Right lobe of liver (tissue), 6 donors: Measurements from ENCODE around the gene CSTF2T. TPM values are rescaled to one million over a fixed set of nuclear protein-coding genes. Genes with fewer than 3 reads are reported as not detected.

Source experiments
- ATAC-seq, 4 donors: fragments of 200-7000 bp; cut with Tn5 transposase; one replicate each; pipeline ENCODE4 v1.9.1; 2020; ENCODE audit warnings: mild to moderate bottlenecking in 4 of 4, moderate library complexity in 4 of 4
- DNase-seq, 3 donors: peaks; one replicate each; pipeline ENCODE4 v3.0.0-alpha.2; 2020
- H3K27ac ChIP-seq, 3 donors: fragments of 200-600 bp; one replicate each; pipeline ENCODE4 v1.8.0; 2022
- H3K27me3 ChIP-seq, 2 donors: fragments of 200-600 bp; one replicate each; pipeline ENCODE4 v1.8.0; 2022
- H3K36me3 ChIP-seq, 4 donors: fragments of 200-600 bp; sonication (generic) in 1 of 4; one replicate each; pipeline versions ENCODE4 v1.5.1 to v1.8.0; 2017 to 2022; ENCODE audit warnings: control low read depth in 1 of 4
- H3K4me1 ChIP-seq, 4 donors: fragments of 200-600 bp; sonication (generic) in 1 of 4; one replicate each; pipeline versions ENCODE4 v1.5.1 to v1.8.0; 2017 to 2022; ENCODE audit warnings: control low read depth in 1 of 4
- H3K4me3 ChIP-seq, 3 donors: fragments of 200-600 bp; one replicate each; pipeline ENCODE4 v1.8.0; 2022
- H3K9me3 ChIP-seq, 4 donors: fragments of 200-600 bp; sonication (generic) in 1 of 4; one replicate each; pipeline versions ENCODE4 v1.5.1 to v1.8.0; 2017 to 2022; ENCODE audit warnings: control low read depth in 1 of 4
- POLR2A ChIP-seq: fragments of 450-650 bp; IDR thresholded peaks from one replicate; pipeline ENCODE4 v1.6.1; 2017; ENCODE audit warnings: antibody characterized with exemption, mild to moderate bottlenecking
- WGBS: methylation state at CpG from one replicate; pipeline ENCODE4 v1.1.6; 2018; ENCODE audit warnings: low coverage, low lambda C conversion rate; ENCODE audit not compliant: insufficient coverage; ENCODE audit errors: missing lambda C conversion rate; 5-methylcytosine and 5-hydroxymethylcytosine counted together
- intact Hi-C, 2 donors: fragments of 100-400 bp; cut with DNase I; formaldehyde crosslinking; loops; one replicate each; pipeline versions ENCODE4 v1.11.2 to v1.14.1; 2022
- total RNA-seq, 6 experiments: library from RNA; depleted of rRNA in 2 of 6; stranded (reverse); fragments of >200 nt in 2 of 6; fragmentation: NEBNext Ultra II Directional in 3 of 6; extraction: Animal tissue kit (Norgen Biotek cat#: 25700) in 3 of 6; gene quantifications; one replicate each; pipeline versions ENCODE4 v1.1.0 to v1.2.4, GENCODE V29; 2016 to 2023
- TF ChIP-seq, protein P1 (sequence below), 4 donors: fragments of 200-600 bp in 3 of 4; fragments of 450-650 bp in 1 of 4; IDR thresholded peaks; one replicate each; pipeline versions ENCODE4 v1.5.1 to v1.8.0; 2016 to 2022; ENCODE audit warnings: antibody characterized with exemption in 4 of 4, mild to moderate bottlenecking in 2 of 4
- donor health status: DM: no; HTN: yes; CAD: no.
- donor health status: DM: no; HTN: no; CAD: no.
- donor health status: DM: no; HTN: no; CAD: no.
- donor health status: DM: no; HTN: yes; CAD: no.
- donor health status: DM: no; HTN: yes; CAD: no.

The CSTF2T gene
- total RNA-seq, 6 experiments from 2014 or later: 8.0 to 12.3 (median 8.9) TPM

DNA sequence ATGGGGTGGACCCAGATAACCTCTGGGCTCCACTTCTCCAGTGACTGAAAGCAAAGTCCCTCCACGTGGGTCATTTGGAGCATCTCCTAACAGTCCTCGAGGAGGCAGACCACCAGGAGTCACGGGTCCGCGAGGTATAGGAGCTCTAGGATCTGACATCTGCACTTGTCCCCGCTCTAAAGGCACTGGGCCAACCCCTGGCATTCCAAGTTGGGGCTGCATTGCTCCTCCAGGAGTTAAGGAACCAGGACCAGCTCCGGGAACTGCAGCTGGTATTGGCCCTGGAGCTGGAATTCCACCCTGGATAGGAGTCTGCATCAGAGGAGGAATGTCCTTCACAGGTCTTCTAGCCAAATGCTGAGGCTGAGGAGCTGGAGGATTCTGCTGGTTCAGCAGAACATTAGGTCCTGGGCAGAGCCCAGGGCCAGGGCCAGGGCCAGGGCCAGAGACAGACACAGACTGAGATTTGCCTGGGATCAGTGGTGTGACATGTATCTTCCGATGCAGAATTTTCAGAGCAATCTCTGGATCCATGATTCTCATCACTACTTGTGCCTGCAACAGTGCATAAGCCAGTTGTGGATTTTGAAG lies 827 bp downstream of the CSTF2T start:
- no peak for DNase-seq
- no peak for ATAC-seq
- Histone ChIP-seq H3K4me1 (peaks cover 0 to 21% (median 10%) of the 10 kb centered on the region in 4 donors), H3K9me3 (no peaks in the 10 kb centered on the region), H3K27ac (peak overlapping the region; percentile 90 to 97 (median 94)), H3K36me3 (no peaks in the 10 kb centered on the region), H3K27me3 (no peaks in the 10 kb centered on the region), H3K4me3 (peak overlapping the region; percentile 71 to 81 (median 72))
- TF ChIP-seq, protein P1, sequence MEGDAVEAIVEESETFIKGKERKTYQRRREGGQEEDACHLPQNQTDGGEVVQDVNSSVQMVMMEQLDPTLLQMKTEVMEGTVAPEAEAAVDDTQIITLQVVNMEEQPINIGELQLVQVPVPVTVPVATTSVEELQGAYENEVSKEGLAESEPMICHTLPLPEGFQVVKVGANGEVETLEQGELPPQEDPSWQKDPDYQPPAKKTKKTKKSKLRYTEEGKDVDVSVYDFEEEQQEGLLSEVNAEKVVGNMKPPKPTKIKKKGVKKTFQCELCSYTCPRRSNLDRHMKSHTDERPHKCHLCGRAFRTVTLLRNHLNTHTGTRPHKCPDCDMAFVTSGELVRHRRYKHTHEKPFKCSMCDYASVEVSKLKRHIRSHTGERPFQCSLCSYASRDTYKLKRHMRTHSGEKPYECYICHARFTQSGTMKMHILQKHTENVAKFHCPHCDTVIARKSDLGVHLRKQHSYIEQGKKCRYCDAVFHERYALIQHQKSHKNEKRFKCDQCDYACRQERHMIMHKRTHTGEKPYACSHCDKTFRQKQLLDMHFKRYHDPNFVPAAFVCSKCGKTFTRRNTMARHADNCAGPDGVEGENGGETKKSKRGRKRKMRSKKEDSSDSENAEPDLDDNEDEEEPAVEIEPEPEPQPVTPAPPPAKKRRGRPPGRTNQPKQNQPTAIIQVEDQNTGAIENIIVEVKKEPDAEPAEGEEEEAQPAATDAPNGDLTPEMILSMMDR (IDR thresholded peaks at IDR 0.05): no peak
- no peak for TF ChIP-seq POLR2A
- intact Hi-C loops: no loop called here
- WGBS: 39% methylated on average over 2 of the region's 8 CpGs

DNA sequence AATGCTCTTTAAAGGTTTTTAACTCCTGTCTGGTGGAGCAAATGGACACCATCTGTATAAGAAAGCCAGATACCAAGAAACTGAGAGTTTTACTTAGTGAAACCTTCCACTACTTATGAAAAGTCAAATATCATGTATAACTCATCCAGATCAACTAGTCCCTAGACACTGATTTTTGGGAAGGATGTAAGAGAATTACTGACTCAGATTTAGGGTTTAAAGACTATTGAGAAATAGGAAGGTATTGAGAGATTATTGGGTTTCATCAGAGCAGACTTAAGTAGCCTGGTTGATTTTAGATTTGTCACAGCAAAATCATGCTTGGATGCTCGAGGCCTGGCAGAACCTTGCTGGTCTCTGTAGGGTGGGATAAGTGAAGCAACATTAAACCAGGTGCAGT lies 3.1 kb downstream of the CSTF2T start:
- WGBS: 90% methylated on average over 1 of the region's 1 CpG
- Histone ChIP-seq H3K9me3 (no peaks in the 10 kb centered on the region), H3K27me3 (no peaks in the 10 kb centered on the region), H3K36me3 (no peaks in the 10 kb centered on the region), H3K4me1 (peaks cover 0 to 21% (median 10%) of the 10 kb centered on the region in 4 donors), H3K4me3 (no peak overlapping the region), H3K27ac (no peak overlapping the region)
- intact Hi-C loops: no loop called here
- no peak for ATAC-seq
- TF ChIP-seq, protein P1 (IDR thresholded peaks at IDR 0.05): no peak
- TF ChIP-seq POLR2A: no peak
- no peak for DNase-seq

DNA sequence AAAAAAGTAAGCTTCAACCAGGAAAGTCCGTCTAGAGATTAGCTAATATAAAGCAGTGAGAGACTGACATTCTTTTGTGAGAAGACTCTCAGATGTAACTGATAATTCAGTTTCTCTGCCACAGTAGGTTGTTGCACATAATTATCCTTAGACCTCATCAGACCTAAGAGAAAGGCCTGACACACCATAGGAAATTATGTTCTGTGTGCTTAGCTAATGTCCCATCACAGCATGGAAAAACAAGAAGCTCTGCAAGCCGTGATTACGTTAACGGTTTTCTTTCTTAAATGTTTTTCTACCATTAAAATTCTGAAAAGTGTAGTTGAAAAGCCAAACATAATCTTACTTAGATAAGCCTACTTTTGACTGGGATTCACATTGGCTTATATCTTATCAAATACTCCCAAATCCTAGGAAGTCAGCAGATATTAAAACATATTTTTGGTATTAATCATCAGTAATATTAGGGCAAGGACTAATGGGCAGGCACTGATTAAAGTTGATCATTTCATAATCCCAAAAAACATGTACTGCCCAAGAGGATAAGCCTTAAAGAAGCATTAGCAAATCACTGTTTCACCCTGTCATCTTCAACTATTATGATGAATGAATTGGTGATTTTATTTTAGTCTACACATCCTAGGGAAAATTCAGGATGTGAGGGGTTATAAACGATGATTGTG lies 5.2 kb downstream of the CSTF2T start:
- Histone ChIP-seq H3K27ac (no peak overlapping the region), H3K27me3 (no peaks in the 10 kb centered on the region), H3K4me1 (peaks cover 0 to 17% (median 8%) of the 10 kb centered on the region in 4 donors), H3K9me3 (no peaks in the 10 kb centered on the region), H3K4me3 (no peak overlapping the region), H3K36me3 (no peaks in the 10 kb centered on the region)
- DNase-seq: no peak
- intact Hi-C loops: no loop called here
- TF ChIP-seq, protein P1 (IDR thresholded peaks at IDR 0.05): no peak
- TF ChIP-seq POLR2A: no peak
- ATAC-seq: no peak
- 70% methylated on average over 5 of the region's 5 CpGs for WGBS

DNA sequence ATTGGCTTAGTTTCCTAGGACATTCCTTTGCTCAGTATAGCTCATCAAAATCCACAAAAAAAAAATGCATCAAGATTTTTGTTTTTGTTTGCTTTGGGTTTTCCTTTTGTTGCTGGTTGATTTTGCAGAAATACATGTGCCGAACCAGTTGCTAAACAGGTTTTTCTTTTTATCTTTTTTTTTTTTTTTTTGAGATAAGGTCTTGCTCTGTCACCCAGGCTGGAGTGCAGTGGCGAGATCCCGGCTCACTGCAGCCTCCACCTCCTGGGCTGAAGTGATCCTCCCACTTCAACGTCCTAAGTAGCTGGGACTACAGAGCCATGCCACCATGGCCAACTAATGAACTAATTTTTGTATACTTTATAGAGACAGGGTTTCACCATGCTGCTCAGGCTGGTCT lies 8.3 kb downstream of the CSTF2T start:
- no peaks in the 10 kb centered on the region for H3K4me1 ChIP-seq
- TF ChIP-seq, protein P1 (IDR thresholded peaks at IDR 0.05): no peak
- no peak for TF ChIP-seq POLR2A
- no peaks in the 10 kb centered on the region for H3K27me3 ChIP-seq
- intact Hi-C loops: no loop called here
- no peak overlapping the region for H3K27ac ChIP-seq
- 28% methylated on average over 4 of the region's 4 CpGs for WGBS
- no peak overlapping the region for H3K4me3 ChIP-seq
- H3K9me3 ChIP-seq: no peaks in the 10 kb centered on the region
- ATAC-seq (no peak), DNase-seq (no peak)
- H3K36me3 ChIP-seq: no peaks in the 10 kb centered on the region
